Liver (tissue), 3 donors: ENCODE measurements around the gene IDE.

Source experiments
- EGR1 ChIP-seq, 2 donors: IDR thresholded peaks; 2 replicates each; pipeline ENCODE4 v1.6.1; 2016 to 2018; ENCODE audit warnings: antibody characterized with exemption in 2 of 2, low read depth in 2 of 2
- FOXA2 ChIP-seq: IDR thresholded peaks from 2 replicates; pipeline ENCODE4 v1.6.1; 2016; ENCODE audit warnings: antibody characterized with exemption
- GABPA ChIP-seq, 2 donors: IDR thresholded peaks in 1 of 2; conservative IDR thresholded peaks in 1 of 2; 2 replicates each; pipeline ENCODE4 v1.6.1; 2016; ENCODE audit warnings: antibody characterized with exemption in 2 of 2, mild to moderate bottlenecking in 1 of 2, moderate library complexity in 1 of 2
- HNF4A ChIP-seq, 2 donors: conservative IDR thresholded peaks; 2 replicates each; pipeline ENCODE4 v1.6.1; 2016; ENCODE audit warnings: antibody characterized with exemption in 2 of 2, mild to moderate bottlenecking in 2 of 2
- REST ChIP-seq: IDR thresholded peaks from 2 replicates; pipeline ENCODE4 v1.6.1; 2016; ENCODE audit warnings: antibody characterized with exemption, mild to moderate bottlenecking
- RXRA ChIP-seq, 2 donors: IDR thresholded peaks; 2 replicates each; pipeline ENCODE4 v1.6.1; 2017 to 2018; ENCODE audit warnings: antibody characterized with exemption in 2 of 2, mild to moderate bottlenecking in 1 of 2
- SP1 ChIP-seq: IDR thresholded peaks from 2 replicates; pipeline ENCODE4 v1.6.1; 2018; ENCODE audit warnings: antibody characterized with exemption, mild to moderate bottlenecking
- YY1 ChIP-seq: IDR thresholded peaks from 2 replicates; pipeline ENCODE4 v1.6.1; 2016; ENCODE audit warnings: antibody characterized with exemption, mild to moderate bottlenecking
- TF ChIP-seq, protein P1 (sequence below): fragments of 150-350 bp; IDR thresholded peaks from 2 replicates; pipeline ENCODE4 v1.5.1; 2017; ENCODE audit warnings: improper control_type of control experiment, low read depth, low read length; ENCODE audit not compliant: missing input control
- TF ChIP-seq, protein P2 (sequence below): IDR thresholded peaks from 2 replicates; pipeline ENCODE4 v1.6.1; 2016; ENCODE audit warnings: antibody characterized with exemption
- donor health status: healthy.
- donor health status: healthy.

DNA sequence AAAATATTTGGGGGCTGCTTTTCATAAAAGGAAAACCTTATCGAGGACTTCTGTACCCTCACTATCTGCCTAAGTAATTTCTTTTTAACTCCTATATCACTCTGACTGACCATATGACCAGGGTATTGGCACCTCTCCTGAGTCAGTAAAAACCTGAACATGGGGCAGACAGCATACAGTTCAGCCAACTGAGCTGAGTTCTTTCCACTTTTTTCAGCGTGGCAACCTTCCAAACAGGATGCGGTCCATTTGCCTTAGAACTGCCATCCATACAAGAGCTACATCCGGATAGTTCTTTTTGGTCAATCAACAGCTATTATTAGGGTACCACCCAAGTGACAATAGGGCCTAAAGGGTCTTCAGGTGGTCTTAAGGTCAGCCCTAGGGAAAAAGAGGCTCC, 160.4 kb downstream of the IDE start:
- TF ChIP-seq, protein P1, sequence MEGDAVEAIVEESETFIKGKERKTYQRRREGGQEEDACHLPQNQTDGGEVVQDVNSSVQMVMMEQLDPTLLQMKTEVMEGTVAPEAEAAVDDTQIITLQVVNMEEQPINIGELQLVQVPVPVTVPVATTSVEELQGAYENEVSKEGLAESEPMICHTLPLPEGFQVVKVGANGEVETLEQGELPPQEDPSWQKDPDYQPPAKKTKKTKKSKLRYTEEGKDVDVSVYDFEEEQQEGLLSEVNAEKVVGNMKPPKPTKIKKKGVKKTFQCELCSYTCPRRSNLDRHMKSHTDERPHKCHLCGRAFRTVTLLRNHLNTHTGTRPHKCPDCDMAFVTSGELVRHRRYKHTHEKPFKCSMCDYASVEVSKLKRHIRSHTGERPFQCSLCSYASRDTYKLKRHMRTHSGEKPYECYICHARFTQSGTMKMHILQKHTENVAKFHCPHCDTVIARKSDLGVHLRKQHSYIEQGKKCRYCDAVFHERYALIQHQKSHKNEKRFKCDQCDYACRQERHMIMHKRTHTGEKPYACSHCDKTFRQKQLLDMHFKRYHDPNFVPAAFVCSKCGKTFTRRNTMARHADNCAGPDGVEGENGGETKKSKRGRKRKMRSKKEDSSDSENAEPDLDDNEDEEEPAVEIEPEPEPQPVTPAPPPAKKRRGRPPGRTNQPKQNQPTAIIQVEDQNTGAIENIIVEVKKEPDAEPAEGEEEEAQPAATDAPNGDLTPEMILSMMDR: no peak
- no peak for TF ChIP-seq SP1
- TF ChIP-seq GABPA (IDR thresholded peaks at IDR 0.05 in 1 of 2, conservative IDR thresholded peaks at IDR 0.05 in 1 of 2): no peak
- no peak for TF ChIP-seq REST
- no peak for TF ChIP-seq HNF4A (conservative IDR thresholded peaks at IDR 0.05)
- TF ChIP-seq YY1: no peak
- TF ChIP-seq FOXA2: no peak
- no peak for TF ChIP-seq EGR1 (IDR thresholded peaks at IDR 0.05; ENCODE audit: low read depth in 2 of 2)
- TF ChIP-seq, protein P2, sequence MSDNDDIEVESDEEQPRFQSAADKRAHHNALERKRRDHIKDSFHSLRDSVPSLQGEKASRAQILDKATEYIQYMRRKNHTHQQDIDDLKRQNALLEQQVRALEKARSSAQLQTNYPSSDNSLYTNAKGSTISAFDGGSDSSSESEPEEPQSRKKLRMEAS: no peak
- no peak for TF ChIP-seq RXRA (IDR thresholded peaks at IDR 0.05)
